Measurements from ENCODE around the gene OLA1.

The OLA1 gene

DNA sequence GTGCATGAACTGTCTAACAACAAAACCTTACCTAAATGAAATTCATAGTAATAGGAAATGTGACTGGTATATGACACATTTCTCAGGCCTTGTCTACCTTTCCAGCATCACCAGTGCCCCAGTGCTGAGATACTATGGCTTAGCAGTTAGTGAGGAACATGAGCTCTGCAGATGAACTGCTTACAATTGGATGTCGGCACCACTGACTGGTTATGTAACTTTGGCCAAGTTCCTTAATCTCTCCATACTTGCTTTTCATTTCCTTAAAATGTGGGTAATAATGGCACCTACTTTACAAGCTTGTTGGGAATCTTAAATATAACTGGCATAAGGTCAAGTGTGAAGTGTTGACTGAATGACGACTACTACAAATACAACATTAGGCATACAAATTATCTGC lies 136.3 kb downstream of the OLA1 start:
- DNase-seq: no peak

- DNase-seq: peak; percentile 5
These were observed 139.8 kb downstream of the OLA1 start for GRCh38 chr2:174108579-174108978.

DNA sequence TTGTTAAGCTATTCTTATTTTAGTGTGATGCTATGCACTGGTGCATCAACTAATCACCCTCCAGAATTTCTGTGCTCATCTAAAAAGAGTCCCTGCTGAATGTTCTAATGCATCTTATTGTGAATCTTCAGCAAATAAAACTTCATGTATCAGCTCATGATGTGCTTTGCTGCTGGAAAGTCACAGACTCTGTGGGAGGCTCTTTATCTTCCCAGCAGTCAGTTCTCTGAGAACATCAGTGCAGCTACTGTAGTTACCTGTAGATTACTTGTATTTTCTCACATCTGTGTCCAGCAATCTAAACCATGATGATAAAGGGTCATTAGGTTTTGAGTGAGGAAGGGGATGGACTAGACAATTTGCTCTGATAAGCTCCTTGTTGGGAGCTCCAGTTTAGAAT lies 141.6 kb downstream of the OLA1 start:
- DNase-seq: no peak

DNA sequence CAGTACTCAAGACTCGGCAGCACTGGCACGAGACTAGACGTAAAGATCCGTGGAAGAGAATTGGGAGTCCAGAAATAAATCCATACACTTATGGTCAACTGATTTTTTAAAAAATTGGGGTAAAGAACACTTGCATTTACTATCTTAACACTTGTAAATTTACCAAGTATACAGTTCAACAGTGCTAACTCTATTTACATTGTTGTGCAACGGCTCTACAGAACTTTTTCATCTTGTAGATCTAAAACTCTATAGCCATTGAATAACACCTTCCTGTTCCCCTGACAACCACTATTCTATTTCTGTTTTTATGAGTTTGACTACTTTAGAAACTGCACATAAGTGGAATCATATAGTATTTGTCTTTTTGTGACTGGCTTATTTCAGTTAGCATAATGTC lies 153.8 kb downstream of the OLA1 start:
- no peak for DNase-seq

- no peak for DNase-seq
These were observed 157.9 kb downstream of the OLA1 start for GRCh38 chr2:174090476-174090875.

DNA sequence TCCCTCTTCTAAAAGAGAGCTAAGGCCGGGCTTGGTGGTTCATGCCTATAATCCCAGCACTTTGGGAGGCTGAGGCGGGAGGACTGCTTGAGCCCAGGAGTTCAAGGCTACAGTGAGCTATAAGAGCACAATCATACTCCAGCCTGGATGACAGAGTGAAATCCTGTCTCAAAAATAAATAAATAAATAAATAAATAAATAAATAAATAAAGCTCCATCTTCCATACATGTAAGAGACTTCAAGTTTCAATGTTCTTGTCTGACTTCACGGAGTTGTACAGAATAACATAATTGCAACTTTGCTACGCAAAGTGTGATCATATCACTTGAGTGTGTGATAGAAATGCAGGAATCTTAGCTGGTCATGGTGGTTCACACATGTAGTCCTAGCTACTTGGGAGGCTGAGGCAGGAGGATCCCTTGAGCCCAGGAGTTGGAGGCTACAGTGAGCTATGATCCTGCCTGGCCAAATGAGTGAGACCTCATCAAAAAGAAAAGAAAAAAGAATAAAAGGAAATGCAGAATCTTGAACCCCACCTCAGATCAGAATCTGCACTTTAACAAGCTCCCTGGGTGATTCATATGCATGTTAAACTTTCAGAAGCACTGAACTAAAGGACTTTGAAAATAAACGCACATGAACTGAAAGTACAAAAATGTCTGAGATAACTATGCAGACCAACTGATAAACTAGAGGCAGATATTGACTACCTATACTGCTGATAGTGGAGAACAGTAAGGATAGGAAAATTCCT lies 159.4 kb downstream of the OLA1 start:
- DNase-seq: no peak

GRCh38 chr2:174086708-174087107 lies 161.6 kb downstream of the OLA1 start:
- DNase-seq: no peak

DNA sequence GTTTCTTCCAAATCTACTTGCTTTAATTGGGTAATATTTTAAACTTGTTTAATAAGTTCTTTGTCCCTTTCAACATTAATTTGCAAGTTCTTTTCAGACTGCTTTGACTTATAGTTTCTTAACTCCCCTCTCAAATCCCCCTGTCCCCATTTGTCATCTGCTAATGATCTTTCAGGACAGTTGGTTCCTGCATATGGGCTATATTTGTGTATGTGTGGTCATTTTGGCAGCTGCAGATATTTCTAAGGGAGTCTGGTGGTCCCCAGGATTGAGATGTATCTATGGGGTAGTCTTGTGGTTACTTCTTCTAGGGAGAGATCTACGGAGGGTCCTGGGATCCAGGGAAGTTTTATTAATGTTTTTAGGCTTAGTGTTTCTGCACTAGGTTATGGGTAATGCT lies 162.6 kb downstream of the OLA1 start:
- no peak for DNase-seq

DNA sequence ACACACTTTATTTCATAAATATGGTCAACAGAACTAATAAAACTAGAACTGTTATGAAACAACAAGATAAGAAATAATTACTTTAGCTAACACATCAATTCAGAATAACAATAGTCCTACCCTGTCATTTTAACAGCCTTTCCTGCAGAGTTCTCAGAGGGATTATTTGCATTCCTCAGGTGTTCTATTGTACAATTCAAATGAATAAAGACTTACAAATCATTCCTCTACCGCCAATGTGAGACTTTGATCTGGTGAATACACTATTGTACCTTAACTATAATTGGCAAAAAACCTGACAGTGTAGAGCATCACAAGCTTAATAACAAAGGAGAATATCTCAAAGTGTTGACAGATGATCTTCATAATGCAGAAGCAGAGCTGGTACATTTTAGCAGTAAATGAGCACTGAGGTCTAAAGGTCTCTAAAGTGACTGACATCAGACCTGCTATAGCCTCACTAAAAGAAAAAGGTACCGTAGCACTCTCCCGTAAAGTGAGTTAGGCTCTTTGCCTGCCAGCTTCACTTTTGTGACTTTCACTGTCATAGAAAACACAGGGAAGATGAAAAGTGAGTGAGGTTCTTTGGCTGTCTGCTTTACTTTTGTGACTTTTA lies 164.4 kb downstream of the OLA1 start:
- peak; percentile 56 for DNase-seq

GRCh38 chr2:174080672-174081121 lies 167.6 kb downstream of the OLA1 start:
- DNase-seq: peak; percentile 7

DNA sequence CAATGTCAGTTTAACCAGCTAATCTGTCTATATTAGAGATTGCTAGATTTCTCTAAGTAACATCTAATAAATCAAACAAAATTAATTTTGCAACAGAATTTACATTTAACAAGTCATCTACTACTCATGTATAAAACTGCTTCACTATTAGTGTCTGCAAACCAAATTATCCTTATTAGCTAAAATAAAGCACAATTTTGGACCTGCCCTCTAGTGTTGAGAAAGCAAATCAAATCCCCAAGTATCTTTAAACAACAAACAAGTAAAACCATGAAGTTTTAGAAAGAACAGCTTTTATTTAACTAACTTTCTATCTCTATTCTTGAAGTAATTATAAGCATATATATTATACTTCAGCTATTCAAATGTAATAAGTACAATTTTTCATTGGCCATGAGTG lies 170.1 kb downstream of the OLA1 start:
- no peak for DNase-seq

GRCh38 chr2:174076975-174077374 lies 171.4 kb downstream of the OLA1 start:
- no peak for DNase-seq

DNA sequence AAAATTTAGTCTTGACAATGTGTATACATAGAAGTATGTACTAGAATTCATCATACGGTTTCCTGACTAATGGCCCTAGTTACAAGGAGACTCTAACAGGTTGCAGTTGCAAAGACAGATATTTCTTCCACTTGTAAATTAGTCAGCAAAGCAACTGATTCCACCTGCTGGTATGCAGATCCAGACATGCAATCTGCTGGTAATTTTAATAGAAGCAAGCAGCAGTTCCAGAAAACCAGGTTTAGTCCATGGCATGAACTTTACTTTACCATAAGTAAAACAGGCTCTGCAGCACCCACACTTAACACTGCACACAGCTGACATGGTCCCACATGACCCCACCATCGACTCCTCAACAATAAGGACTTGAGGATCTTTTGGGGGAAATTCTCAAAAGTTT lies 172.3 kb downstream of the OLA1 start:
- DNase-seq: no peak

DNA sequence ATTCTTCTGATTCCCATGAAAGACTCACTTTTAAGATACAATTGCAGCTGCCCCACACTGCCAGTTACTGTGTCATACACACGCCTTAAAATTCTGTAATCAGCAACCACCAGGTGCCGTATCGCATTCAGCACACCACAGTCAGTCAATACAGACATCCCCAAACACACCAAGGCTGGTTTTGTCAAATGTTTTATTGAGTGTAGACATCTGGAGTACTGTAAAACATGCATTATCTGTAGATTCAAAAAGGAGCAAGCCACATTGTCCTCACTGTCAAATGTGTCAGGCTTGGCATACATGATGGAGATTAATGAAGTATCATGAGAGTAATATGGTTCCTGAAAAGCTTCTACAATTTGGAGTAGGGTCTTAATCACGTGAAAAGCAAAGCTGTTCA lies 173.5 kb downstream of the OLA1 start:
- DNase-seq: no peak

GRCh38 chr2:174072857-174073256 lies 175.5 kb downstream of the OLA1 start:
- no peak for DNase-seq

DNA sequence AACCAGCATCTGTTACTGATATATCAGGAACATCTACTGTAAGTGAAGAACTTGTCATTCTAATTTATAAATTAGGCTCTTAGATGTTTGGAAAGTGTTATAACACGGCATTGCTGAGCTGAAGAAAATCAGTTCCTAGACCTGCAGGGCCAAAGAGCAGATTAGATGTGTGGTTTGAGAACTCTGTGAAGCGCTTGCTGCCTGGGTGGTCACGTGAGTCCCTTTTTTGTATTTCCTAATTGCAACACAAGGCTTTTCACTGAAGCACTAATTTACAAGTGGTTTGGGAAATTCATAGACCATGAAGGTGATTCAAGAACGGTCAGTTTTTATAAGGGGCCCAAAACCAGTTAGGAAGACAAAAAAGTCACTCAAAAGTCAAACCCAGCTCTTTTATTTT lies 176.3 kb downstream of the OLA1 start:
- DNase-seq: no peak

GRCh38 chr2:174071321-174071720 lies 177.0 kb downstream of the OLA1 start:
- DNase-seq: no peak

- no peak for DNase-seq
These were observed 178.1 kb downstream of the OLA1 start for GRCh38 chr2:174070281-174070680.

GRCh38 chr2:174067815-174068214 lies 180.5 kb downstream of the OLA1 start:
- no peak for DNase-seq

GRCh38 chr2:174066871-174067270 lies 181.5 kb downstream of the OLA1 start:
- DNase-seq: no peak

DNA sequence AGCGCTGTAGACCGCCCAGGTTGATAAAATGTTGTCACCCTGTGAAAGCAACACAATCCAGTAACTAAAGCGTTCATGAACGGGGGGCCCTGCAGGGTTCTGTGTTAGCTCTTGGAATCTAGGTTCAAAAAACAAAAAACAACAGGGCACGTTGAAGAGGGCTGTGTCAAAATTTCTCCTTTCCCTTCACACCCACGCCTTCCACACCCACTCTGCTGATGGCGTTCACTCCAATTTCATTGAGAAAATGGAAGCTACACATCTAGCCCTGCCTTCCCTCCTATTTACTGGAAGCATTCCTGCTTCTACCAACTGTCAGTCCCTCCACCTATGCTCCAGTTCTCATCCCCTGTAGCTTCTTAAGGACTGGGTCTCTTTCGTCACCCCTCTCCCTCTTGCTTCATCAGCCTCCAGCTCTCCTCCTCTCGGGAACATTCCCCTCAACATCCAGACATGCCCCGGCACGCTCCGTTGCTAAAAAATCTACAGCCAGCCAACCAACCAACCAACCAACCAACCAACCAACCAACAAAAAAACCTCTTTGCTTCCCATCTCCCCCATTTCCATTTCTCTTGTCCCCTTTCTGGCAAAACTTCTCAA lies 184.7 kb downstream of the OLA1 start:
- DNase-seq: no peak

- DNase-seq: no peak
These were observed 185.4 kb downstream of the OLA1 start for GRCh38 chr2:174062934-174063333.

GRCh38 chr2:174059884-174060244 lies 188.5 kb downstream of the OLA1 start:
- no peak for DNase-seq

DNA sequence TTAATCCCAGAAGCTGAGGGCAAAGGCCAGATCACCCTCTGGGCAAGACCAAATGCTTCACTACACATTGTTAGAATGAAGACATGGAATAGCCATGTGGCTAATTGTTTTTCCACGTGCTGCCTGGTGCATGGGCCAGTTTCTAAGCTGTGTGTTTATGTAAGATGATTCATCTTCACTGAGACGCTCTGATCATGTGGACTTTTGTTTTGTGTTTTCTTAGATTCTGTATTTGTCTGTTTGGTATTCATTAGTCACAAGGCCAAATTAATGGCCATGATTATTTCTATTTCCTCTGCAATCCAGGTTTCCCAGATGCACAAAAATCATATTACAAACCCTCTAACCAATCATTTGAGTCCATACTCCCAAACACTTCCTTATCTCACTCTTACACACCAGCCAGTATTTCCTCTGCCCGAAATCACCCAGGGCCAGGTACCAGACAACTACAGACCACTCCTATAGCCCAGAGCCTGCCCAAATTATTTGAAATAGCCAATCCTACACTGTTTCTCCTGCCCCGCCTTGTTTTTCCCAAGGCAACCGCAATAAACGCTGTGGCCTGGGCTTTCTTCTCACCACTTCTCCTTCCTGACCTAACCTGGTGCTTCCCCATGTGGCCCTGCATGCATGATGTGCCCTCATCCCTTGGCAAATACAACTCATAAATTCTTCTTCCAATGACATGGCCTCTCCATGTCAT lies 189.0 kb downstream of the OLA1 start:
- DNase-seq: no peak

Measured in NCI-H69 (cell line).